HCT116 (cell line): ENCODE results near the gene ZSCAN21. TPM values are rescaled to one million over a fixed set of nuclear protein-coding genes. Genes with fewer than 3 reads are reported as not detected.

ENCODE experiments used
- ATAC-seq: fragments of 200-7000 bp; cut with Tn5 transposase; 2 replicates; pipeline ENCODE4 v1.9.1; 2020; ENCODE audit warnings: mild to moderate bottlenecking, moderate library complexity
- BruUV-seq: library from RNA; stranded (reverse); fragments of 400-500 nt; replicated peaks from 2 replicates; lab custom pipeline; 2021; lab: Mats Ljungman, UMichigan
- CTCF ChIA-PET: fragments of 300-600 bp; sonication (Branson Sonifier 250); formaldehyde crosslinking; loops from one replicate; lab custom pipeline; 2021; ENCODE audit warnings: antibody characterized with exemption; lab: Charles Lee
- POLR2A ChIA-PET: fragments of 300-600, 350-600 bp; sonication (Branson Sonifier 250); formaldehyde crosslinking; loops from one replicate; lab custom pipeline; 2021; ENCODE audit warnings: antibody characterized with exemption; lab: Charles Lee
- RAD21 ChIA-PET, 2 experiments: fragments of 300-600 bp; sonication (Branson Sonifier 250); formaldehyde crosslinking; loops; one replicate each; lab custom pipeline; 2023; ENCODE audit warnings: low total read pairs in 2 of 2; ENCODE audit not compliant: uncharacterized antibody in 2 of 2, unreplicated experiment in 2 of 2, low non-redundant PET in 1 of 2; lab: Charles Lee
- DNase-seq: peaks from one replicate; pipeline ENCODE4 v3.0.0-alpha.2; 2010; ENCODE audit warnings: low read depth, low spot score
- H2AFZ ChIP-seq: fragments of 200-600 bp; shearing (Covaris generic), sonication (generic); 2 replicates; pipeline ENCODE4 v1.6.1; 2017; ENCODE audit warnings: low read depth, mixed run types, mixed read lengths, antibody characterized with exemption, low read length; ENCODE audit not compliant: poor library complexity, severe bottlenecking
- H3K27ac ChIP-seq: 2 replicates; pipeline ENCODE4 v1.5.1; 2012; ENCODE audit warnings: low read depth, low read length
- H3K27me3 ChIP-seq: fragments of 200-600 bp; sonication (generic); 2 replicates; pipeline ENCODE4 v1.6.1; 2016; ENCODE audit warnings: mixed run types, low read length, mixed read lengths; ENCODE audit not compliant: insufficient read depth
- H3K36me3 ChIP-seq, 2 experiments: fragments of 200-500 bp in 1 of 2; fragments of 200-600 bp in 1 of 2; sonication (Bioruptor generic) in 1 of 2; sonication (generic) in 1 of 2; 2 replicates each; pipeline versions ENCODE4 v1.5.1 to v1.6.1; 2014 to 2016; ENCODE audit warnings: low read length in 2 of 2, inconsistent platforms in 1 of 2, mixed read lengths in 1 of 2, mixed run types in 1 of 2; ENCODE audit not compliant: insufficient read depth in 2 of 2, control insufficient read depth in 1 of 2
- H3K4me1 ChIP-seq, 2 experiments: fragments of 200-600 bp in 1 of 2; sonication (generic) in 1 of 2; 2 replicates each; pipeline versions ENCODE4 v1.5.1 to v1.6.1; 2012 to 2017; ENCODE audit warnings: low read length in 2 of 2, inconsistent platforms in 1 of 2, mild to moderate bottlenecking in 1 of 2, mixed read lengths in 1 of 2, mixed run types in 1 of 2, moderate library complexity in 1 of 2; ENCODE audit not compliant: insufficient read depth in 2 of 2, control insufficient read depth in 1 of 2
- H3K4me2 ChIP-seq: fragments of 200-600 bp; sonication (generic); 2 replicates; pipeline ENCODE4 v1.6.1; 2017; ENCODE audit warnings: mixed run types, low read length, mixed read lengths
- H3K4me3 ChIP-seq, 2 experiments: fragments of 200-600 bp in 1 of 2; sonication (generic) in 1 of 2; replicated peaks in 1 of 2; 2 replicates each; pipeline ENCODE4 v1.5.1; 2011 to 2016; ENCODE audit warnings: low read length in 2 of 2, control low read depth in 1 of 2, low read depth in 1 of 2, mild to moderate bottlenecking in 1 of 2, mixed read lengths in 1 of 2, mixed run types in 1 of 2
- H3K79me2 ChIP-seq: fragments of 200-600 bp; sonication (generic); 2 replicates; pipeline ENCODE4 v1.6.1; 2017; ENCODE audit warnings: mild to moderate bottlenecking, mixed run types, low read length, moderate library complexity, mixed read lengths; ENCODE audit not compliant: insufficient read depth
- H3K9ac ChIP-seq: fragments of 200-600 bp; sonication (generic); 2 replicates; pipeline ENCODE4 v1.6.1; 2016; ENCODE audit warnings: low read length, mixed read lengths
- H3K9me2 ChIP-seq: fragments of 200-600 bp; sonication (generic), shearing (Covaris generic); 2 replicates; pipeline ENCODE4 v1.6.1; 2017; ENCODE audit warnings: mixed run types, mild to moderate bottlenecking, moderate library complexity; ENCODE audit not compliant: insufficient read depth
- H3K9me3 ChIP-seq, 2 experiments: fragments of 200-500 bp in 1 of 2; fragments of 200-600 bp in 1 of 2; sonication (Bioruptor generic) in 1 of 2; sonication (generic) in 1 of 2; 2 replicates each; pipeline ENCODE4 v1.6.1; 2014 to 2017; ENCODE audit warnings: low read length in 2 of 2, mixed read lengths in 2 of 2, inconsistent platforms in 1 of 2, low read depth in 1 of 2, mild to moderate bottlenecking in 1 of 2, mixed run types in 1 of 2, moderate library complexity in 1 of 2; ENCODE audit not compliant: control insufficient read depth in 1 of 2, insufficient read depth in 1 of 2
- H4K20me1 ChIP-seq: fragments of 200-600 bp; sonication (generic), shearing (Covaris generic); 2 replicates; pipeline ENCODE4 v1.6.1; 2017; ENCODE audit warnings: mixed run types, mild to moderate bottlenecking, moderate library complexity; ENCODE audit not compliant: insufficient read depth
- ATF3 ChIP-seq: IDR thresholded peaks from 2 replicates; pipeline ENCODE4 v1.6.1; 2012
- CEBPB ChIP-seq: IDR thresholded peaks from 2 replicates; pipeline ENCODE4 v1.6.1; 2012; ENCODE audit warnings: low read depth
- CTCF ChIP-seq, 3 experiments: fragments of 200-600 bp in 1 of 3; sonication (generic) in 1 of 3; IDR thresholded peaks in 2 of 3; conservative IDR thresholded peaks in 1 of 3; 2 replicates each; pipeline ENCODE4 v1.5.1; 2012 to 2017; ENCODE audit warnings: low read depth in 2 of 3, low read length in 2 of 3, antibody characterized with exemption in 1 of 3, borderline replicate concordance in 1 of 3, control low read depth in 1 of 3, mild to moderate bottlenecking in 1 of 3, mixed read lengths in 1 of 3, mixed run types in 1 of 3, moderate library complexity in 1 of 3; ENCODE audit not compliant: insufficient read depth in 1 of 3
- EGR1 ChIP-seq: IDR thresholded peaks from 2 replicates; pipeline ENCODE4 v1.6.1; 2012; ENCODE audit warnings: low read depth
- EZH2phosphoT487 ChIP-seq: fragments of 200-600 bp; IDR thresholded peaks from 2 replicates; pipeline ENCODE4 v1.6.1; 2018; ENCODE audit warnings: antibody characterized with exemption, borderline replicate concordance
- FOSL1 ChIP-seq: IDR thresholded peaks from 2 replicates; pipeline ENCODE4 v1.6.1; 2012; ENCODE audit warnings: low read depth
- JUND ChIP-seq: IDR thresholded peaks from 2 replicates; pipeline ENCODE4 v1.6.1; 2012
- MAX ChIP-seq: IDR thresholded peaks from 2 replicates; pipeline ENCODE4 v1.6.1; 2012
- POLR2AphosphoS5 ChIP-seq: IDR thresholded peaks from 2 replicates; pipeline ENCODE4 v1.6.1; 2011; ENCODE audit warnings: mild to moderate bottlenecking, low read depth, low read length, moderate library complexity
- SIN3A ChIP-seq: IDR thresholded peaks from 2 replicates; pipeline ENCODE4 v1.6.1; 2012; ENCODE audit warnings: low read depth
- SRF ChIP-seq: IDR thresholded peaks from 2 replicates; pipeline ENCODE4 v1.6.1; 2012; ENCODE audit warnings: low read depth
- YY1 ChIP-seq: IDR thresholded peaks from 2 replicates; pipeline ENCODE4 v1.6.1; 2011; ENCODE audit warnings: low read length, low read depth, moderate library complexity, mild to moderate bottlenecking; ENCODE audit not compliant: insufficient replicate concordance; ENCODE audit errors: extremely low read depth
- ZFX ChIP-seq: fragments of 450-650 bp; IDR thresholded peaks from 2 replicates; pipeline ENCODE4 v1.6.1; 2017
- ZNF274 ChIP-seq: fragments of 200-500 bp; sonication (Bioruptor generic); IDR thresholded peaks from 2 replicates; pipeline ENCODE4 v1.6.1; 2014; ENCODE audit warnings: mild to moderate bottlenecking, low read depth, low read length, inconsistent platforms
- intact Hi-C: fragments of 100-400 bp; cut with micrococcal nuclease; formaldehyde crosslinking; loops from 2 replicates; pipeline ENCODE4 v1.10.0; 2022
- total RNA-seq: library from RNA; stranded (reverse); gene quantifications from one replicate; pipeline ENCODE4 v1.2.1, GENCODE V29; 2021; ENCODE audit not compliant: unreplicated experiment

The ZSCAN21 gene
- total RNA-seq, 1 experiment from 2014 or later = 10.3 TPM

- H3K4me1 ChIP-seq = peaks cover 11 to 24% of the 10 kb centered on the region in 2 experiments
- RAD21 ChIA-PET = no interaction called here
- no peak for ATAC-seq
- H3K27me3 ChIP-seq = no peaks in the 10 kb centered on the region
- H3K9me3 ChIP-seq = no peaks in the 10 kb centered on the region; a peak in 1 of 4 replicates
- CTCF ChIA-PET = no interaction called here
- H3K4me3 ChIP-seq = no peak overlapping the region
- no peaks in the 10 kb centered on the region for H4K20me1 ChIP-seq
- no peak for DNase-seq
- H3K79me2 ChIP-seq = peaks cover 60% of the 10 kb centered on the region
- H2AFZ ChIP-seq = no peak overlapping the region
- H3K36me3 ChIP-seq = peaks cover 40 to 54% of the 10 kb centered on the region in 2 experiments
- no peak overlapping the region for H3K27ac ChIP-seq
- no TSS peak for BruUV-seq
- H3K4me2 ChIP-seq = no peak overlapping the region
- TF ChIP-seq CTCF (IDR thresholded peaks at IDR 0.05 in 2 of 3, conservative IDR thresholded peaks at IDR 0.05 in 1 of 3; ENCODE audit: borderline replicate concordance in 1 of 3, insufficient read depth in 1 of 3, low read depth in 2 of 3, low read length in 2 of 3) (no peak), FOSL1 (no peak), SRF (no peak)
- intact Hi-C loops = no loop called here
- H3K9ac ChIP-seq = no peak overlapping the region
- no peaks in the 10 kb centered on the region for H3K9me2 ChIP-seq
- POLR2A ChIA-PET = no interaction called here
These were observed 29.5 kb downstream of the ZSCAN21 start for GRCh38 chr7:100079024-100079560.

- Histone ChIP-seq H3K79me2 (peaks cover 51% of the 10 kb centered on the region), H2AFZ (no peak overlapping the region), H3K4me3 (peak overlapping the region; percentile 69 to 77), H4K20me1 (no peaks in the 10 kb centered on the region), H3K27ac (peak overlapping the region; percentile 72), H3K9me3 (no peaks in the 10 kb centered on the region), H3K4me2 (peak overlapping the region; percentile 87), H3K4me1 (peaks cover 11 to 24% of the 10 kb centered on the region in 2 experiments), H3K9me2 (no peaks in the 10 kb centered on the region), H3K27me3 (no peaks in the 10 kb centered on the region), H3K36me3 (peaks cover 22 to 34% of the 10 kb centered on the region in 2 experiments; a peak in 3 of 4 replicates), H3K9ac (peak overlapping the region; percentile 83)
- DNase-seq (no peak), ATAC-seq (peak; percentile 43)
- ChIA-PET CTCF (interaction anchor here (0.9 kb wide), 1 partner anchor 21 kb away, joined by 3 read pairs; the partner anchor contains the start of gene AP4M1), POLR2A (interaction anchor here (1.0 kb wide), 1 partner anchor 14 kb away, joined by 4 read pairs; no protein-coding TSS in a partner anchor), RAD21 (no interaction called here)
- TSS peak; percentile 61 for BruUV-seq
- intact Hi-C loops = loop anchor here (1.0 kb wide), 1 partner anchor 87 kb away; no protein-coding TSS in a partner anchor
- TF ChIP-seq CTCF (IDR thresholded peaks at IDR 0.05 in 2 of 3, conservative IDR thresholded peaks at IDR 0.05 in 1 of 3; ENCODE audit: borderline replicate concordance in 1 of 3, insufficient read depth in 1 of 3, low read depth in 2 of 3, low read length in 2 of 3) (no peak), EGR1 (no peak), POLR2AphosphoS5 (no peak), FOSL1 (no peak), ZNF274 (no peak), EZH2phosphoT487 (no peak), ATF3 (no peak), ZFX (no peak), SIN3A (no peak), CEBPB (no peak), MAX (no peak), YY1 (no peak), JUND (no peak)
These were observed 31.4 kb downstream of the ZSCAN21 start for GRCh38 chr7:100080907-100081534.
